ENCODE data around the gene DHX38. TPM values are rescaled to one million over a fixed set of nuclear protein-coding genes. Genes with fewer than 3 reads are reported as not detected.

The DHX38 gene
- polyA plus RNA-seq, 4 donors: 54.0 to 87.7 (median 72.0) TPM

- no peak for DNase-seq (ENCODE audit: low read depth in 4 of 4, low spot score in 2 of 4)
Observed at GRCh38 chr16:72112906-72113615, 19.4 kb downstream of the DHX38 start.

- no peak for DNase-seq (ENCODE audit: low read depth in 4 of 4, low spot score in 2 of 4)
Observed at GRCh38 chr16:72113616-72113945, 19.9 kb downstream of the DHX38 start.

GRCh38 chr16:72120026-72120425 lies 26.4 kb downstream of the DHX38 start:
- no peak for DNase-seq (ENCODE audit: low read depth in 4 of 4, low spot score in 2 of 4)

- DNase-seq (ENCODE audit: low read depth in 4 of 4, low spot score in 2 of 4): no peak
Observed at GRCh38 chr16:72122308-72122707, 28.7 kb downstream of the DHX38 start.

- DNase-seq (ENCODE audit: low read depth in 4 of 4, low spot score in 2 of 4): no peak
Observed at GRCh38 chr16:72122916-72123315, 29.3 kb downstream of the DHX38 start.

- DNase-seq (ENCODE audit: low read depth in 4 of 4, low spot score in 2 of 4): no peak
Observed at GRCh38 chr16:72123426-72123825, 29.8 kb downstream of the DHX38 start.

GRCh38 chr16:72124148-72124547 lies 30.5 kb downstream of the DHX38 start:
- no peak for DNase-seq (ENCODE audit: low read depth in 4 of 4, low spot score in 2 of 4)

GRCh38 chr16:72124761-72125634 lies 31.4 kb downstream of the DHX38 start:
- peak; percentile 31 to 59 (median 52) for DNase-seq (ENCODE audit: low read depth in 4 of 4, low spot score in 2 of 4)

- no peak for DNase-seq (ENCODE audit: low read depth in 4 of 4, low spot score in 2 of 4)
Observed at GRCh38 chr16:72125635-72126428, 32.2 kb downstream of the DHX38 start.

GRCh38 chr16:72126429-72126765 lies 32.8 kb downstream of the DHX38 start:
- DNase-seq (ENCODE audit: low read depth in 4 of 4, low spot score in 2 of 4): no peak

GRCh38 chr16:72128701-72129100 lies 35.1 kb downstream of the DHX38 start:
- DNase-seq (ENCODE audit: low read depth in 4 of 4, low spot score in 2 of 4): no peak

GRCh38 chr16:72129976-72130656 lies 36.5 kb downstream of the DHX38 start:
- no peak for DNase-seq (ENCODE audit: low read depth in 4 of 4, low spot score in 2 of 4)

- no peak for DNase-seq (ENCODE audit: low read depth in 4 of 4, low spot score in 2 of 4)
Observed at GRCh38 chr16:72131036-72131435, 37.4 kb downstream of the DHX38 start.

- no peak for DNase-seq (ENCODE audit: low read depth in 4 of 4, low spot score in 2 of 4)
Observed at GRCh38 chr16:72132726-72133125, 39.1 kb downstream of the DHX38 start.

GRCh38 chr16:72134507-72134906 lies 40.9 kb downstream of the DHX38 start:
- DNase-seq (ENCODE audit: low read depth in 4 of 4, low spot score in 2 of 4): no peak

- no peak for DNase-seq (ENCODE audit: low read depth in 4 of 4, low spot score in 2 of 4)
Observed at GRCh38 chr16:72137380-72138063, 43.9 kb downstream of the DHX38 start.

- no peak for DNase-seq (ENCODE audit: low read depth in 4 of 4, low spot score in 2 of 4)
Observed at GRCh38 chr16:72138064-72138572, 44.5 kb downstream of the DHX38 start.

- no peak for DNase-seq (ENCODE audit: low read depth in 4 of 4, low spot score in 2 of 4)
Observed at GRCh38 chr16:72139908-72140307, 46.3 kb downstream of the DHX38 start.

- no peak for DNase-seq (ENCODE audit: low read depth in 4 of 4, low spot score in 2 of 4)
Observed at GRCh38 chr16:72142476-72142875, 48.8 kb downstream of the DHX38 start.
